ENCODE results near the gene MFSD8.

GRCh38 chr4:127975121-127975770, 10.3 kb upstream of the MFSD8 start:
- TF ChIP-seq CTCF (IDR thresholded peaks at IDR 0.05; ENCODE audit: low read depth, low read length) (no peak), POLR2A (IDR thresholded peaks at IDR 0.05; ENCODE audit: extremely low read depth, insufficient read length) (no peak), MAX (IDR thresholded peaks at IDR 0.05; ENCODE audit: low read depth, low read length) (no peak), MYC (IDR thresholded peaks at IDR 0.05; ENCODE audit: low read depth, low read length) (no peak)
